H1 (cell line): ENCODE measurements around the gene KCNH6. TPM values are rescaled to one million over a fixed set of nuclear protein-coding genes. Genes with fewer than 3 reads are reported as not detected.

Experiments used
- GABPA ChIP-seq: IDR thresholded peaks from 2 replicates; pipeline ENCODE4 v1.6.1; 2011; ENCODE audit warnings: mild to moderate bottlenecking, low read length, moderate library complexity, borderline replicate concordance; ENCODE audit not compliant: insufficient read depth
- HDAC2 ChIP-seq, 2 experiments: fragments of 300-600 bp in 1 of 2; sonication (generic) in 1 of 2; IDR thresholded peaks; 2 replicates each; pipeline ENCODE4 v1.6.1; 2011 to 2012; ENCODE audit warnings: low read depth in 2 of 2, low read length in 2 of 2, mild to moderate bottlenecking in 2 of 2, moderate library complexity in 2 of 2, borderline replicate concordance in 1 of 2, inconsistent platforms in 1 of 2
- SIX5 ChIP-seq: IDR thresholded peaks from 2 replicates; pipeline ENCODE4 v1.6.1; 2011; ENCODE audit warnings: mild to moderate bottlenecking, low read depth, low read length
- TCF12 ChIP-seq: IDR thresholded peaks from 2 replicates; pipeline ENCODE4 v1.6.1; 2011; ENCODE audit warnings: low read depth, mild to moderate bottlenecking, low read length
- polyA plus RNA-seq, 7 experiments: library from polyadenylated mRNA; depleted of rRNA in 3 of 7; stranded (reverse) in 5 of 7; unstranded in 2 of 7; fragments of >200 nt in 5 of 7; fragments of 200-250 nt in 2 of 7; gene quantifications; 1 replicate in 5 of 7; 2 replicates in 1 of 7; 4 replicates in 1 of 7; pipeline versions ENCODE4 v1.2.1 to v1.2.3, GENCODE V29; 2011 to 2013; ENCODE audit warnings: missing spikeins in 2 of 7, mixed read lengths in 2 of 7
- total RNA-seq: library from RNA; stranded (reverse); fragmentation: NEBNext Ultra II Directional; extraction: Animal tissue kit (Norgen Biotek cat#: 25700); gene quantifications from 2 replicates; pipeline ENCODE4 v1.2.1, GENCODE V29; 2021

KCNH6 gene
- total and polyA plus RNA-seq, 2 of the 8 experiments (the other 6 are each of a cell fraction or from before 2014, with no cell fraction given), result 1.8 to 3.6 TPM

- no peak for TF ChIP-seq GABPA
- TF ChIP-seq TCF12, result no peak
- TF ChIP-seq HDAC2 (IDR thresholded peaks at IDR 0.05; ENCODE audit: borderline replicate concordance in 1 of 2, low read depth in 2 of 2, low read length in 2 of 2), result no peak
- TF ChIP-seq SIX5, result no peak
- TF ChIP-seq, all 59 proteins: peak for 0
Measured at GRCh38 chr17:63526861-63527260, 3.7 kb downstream of the KCNH6 start (continued).
